GM23248 (cell line): ENCODE results near the gene PTPRN2.

Experiments used
- EZH2 ChIP-seq: fragments of 200-600 bp; sonication (generic); IDR thresholded peaks from 2 replicates; pipeline ENCODE4 v1.6.1; 2018; ENCODE audit warnings: antibody characterized with exemption, mild to moderate bottlenecking; ENCODE audit not compliant: insufficient read depth, poor library complexity, severe bottlenecking
- EZH2phosphoT487 ChIP-seq: fragments of 200-600 bp; sonication (generic); IDR thresholded peaks from 2 replicates; pipeline ENCODE4 v1.6.1; 2018; ENCODE audit warnings: antibody characterized with exemption, moderate library complexity, mild to moderate bottlenecking, low read depth; ENCODE audit not compliant: insufficient read depth

- TF ChIP-seq EZH2 (no peak), EZH2phosphoT487 (no peak)
Observed at GRCh38 chr7:158007697-158008257, 579.8 kb downstream of the PTPRN2 start.
